PFSK-1 (cell line): ENCODE measurements around the gene ZSCAN16.

ENCODE experiments used
- FOXP2 ChIP-seq: optimal IDR thresholded peaks from 2 replicates; pipeline ENCODE3; 2011; ENCODE audit warnings: borderline replicate concordance, control low read depth, inconsistent platforms; ENCODE audit not compliant: insufficient read depth; ENCODE audit errors: extremely low read length, extremely low read depth
- POLR2AphosphoS5 ChIP-seq: IDR thresholded peaks from 2 replicates; pipeline ENCODE4 v1.6.1; 2012; ENCODE audit warnings: low read depth, mild to moderate bottlenecking, control low read depth, low read length, moderate library complexity
- SIN3A ChIP-seq: IDR thresholded peaks from 2 replicates; pipeline ENCODE4 v1.6.1; 2012; ENCODE audit warnings: mild to moderate bottlenecking, low read length, moderate library complexity, borderline replicate concordance; ENCODE audit not compliant: insufficient read depth
- TAF1 ChIP-seq: IDR thresholded peaks from 2 replicates; pipeline ENCODE4 v1.6.1; 2012; ENCODE audit warnings: low read length, control low read depth, borderline replicate concordance; ENCODE audit not compliant: insufficient read depth
- TF ChIP-seq, protein P1 (sequence below), 2 experiments: IDR thresholded peaks; 2 replicates each; pipeline versions ENCODE4 v1.6.1 to v1.8.0; 2011 to 2012; ENCODE audit warnings: low read depth in 2 of 2, low read length in 2 of 2, control low read depth in 1 of 2, inconsistent platforms in 1 of 2, mild to moderate bottlenecking in 1 of 2, moderate library complexity in 1 of 2; ENCODE audit not compliant: insufficient read depth in 1 of 2

ZSCAN16 gene

DNA sequence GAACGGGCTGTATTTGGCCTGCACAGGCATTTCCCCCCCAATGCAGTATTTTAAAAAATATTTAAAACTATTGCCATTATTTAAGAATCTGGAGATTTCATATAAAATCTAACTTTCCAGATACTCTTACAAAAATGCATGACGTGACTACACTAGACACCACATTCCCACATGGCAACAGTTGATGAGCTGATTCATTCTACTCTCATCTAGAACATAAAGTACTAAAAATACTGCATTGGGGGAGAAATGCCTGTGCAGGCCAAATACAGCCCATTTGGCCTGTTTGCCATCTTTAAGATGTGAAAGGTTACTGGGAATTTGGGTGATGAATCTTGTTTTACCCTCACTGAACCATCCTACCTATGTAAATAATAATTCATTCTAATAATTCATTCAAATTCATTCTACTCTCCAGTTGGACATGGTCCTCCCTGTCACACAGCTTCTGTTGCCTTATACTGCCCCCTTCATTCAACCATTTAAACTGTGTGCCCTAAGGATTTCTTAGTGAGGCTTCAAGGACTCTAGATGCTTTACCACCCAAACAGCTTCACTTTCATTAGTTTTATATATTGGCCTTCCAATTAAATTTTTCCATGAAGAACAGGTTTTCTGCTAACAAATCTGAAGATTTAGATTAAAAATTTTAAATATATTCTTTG, 6.9 kb upstream of the ZSCAN16 start:
- no peak for TF ChIP-seq TAF1
- TF ChIP-seq FOXP2: no peak
- TF ChIP-seq, protein P1, sequence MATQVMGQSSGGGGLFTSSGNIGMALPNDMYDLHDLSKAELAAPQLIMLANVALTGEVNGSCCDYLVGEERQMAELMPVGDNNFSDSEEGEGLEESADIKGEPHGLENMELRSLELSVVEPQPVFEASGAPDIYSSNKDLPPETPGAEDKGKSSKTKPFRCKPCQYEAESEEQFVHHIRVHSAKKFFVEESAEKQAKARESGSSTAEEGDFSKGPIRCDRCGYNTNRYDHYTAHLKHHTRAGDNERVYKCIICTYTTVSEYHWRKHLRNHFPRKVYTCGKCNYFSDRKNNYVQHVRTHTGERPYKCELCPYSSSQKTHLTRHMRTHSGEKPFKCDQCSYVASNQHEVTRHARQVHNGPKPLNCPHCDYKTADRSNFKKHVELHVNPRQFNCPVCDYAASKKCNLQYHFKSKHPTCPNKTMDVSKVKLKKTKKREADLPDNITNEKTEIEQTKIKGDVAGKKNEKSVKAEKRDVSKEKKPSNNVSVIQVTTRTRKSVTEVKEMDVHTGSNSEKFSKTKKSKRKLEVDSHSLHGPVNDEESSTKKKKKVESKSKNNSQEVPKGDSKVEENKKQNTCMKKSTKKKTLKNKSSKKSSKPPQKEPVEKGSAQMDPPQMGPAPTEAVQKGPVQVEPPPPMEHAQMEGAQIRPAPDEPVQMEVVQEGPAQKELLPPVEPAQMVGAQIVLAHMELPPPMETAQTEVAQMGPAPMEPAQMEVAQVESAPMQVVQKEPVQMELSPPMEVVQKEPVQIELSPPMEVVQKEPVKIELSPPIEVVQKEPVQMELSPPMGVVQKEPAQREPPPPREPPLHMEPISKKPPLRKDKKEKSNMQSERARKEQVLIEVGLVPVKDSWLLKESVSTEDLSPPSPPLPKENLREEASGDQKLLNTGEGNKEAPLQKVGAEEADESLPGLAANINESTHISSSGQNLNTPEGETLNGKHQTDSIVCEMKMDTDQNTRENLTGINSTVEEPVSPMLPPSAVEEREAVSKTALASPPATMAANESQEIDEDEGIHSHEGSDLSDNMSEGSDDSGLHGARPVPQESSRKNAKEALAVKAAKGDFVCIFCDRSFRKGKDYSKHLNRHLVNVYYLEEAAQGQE (IDR thresholded peaks at IDR 0.05; ENCODE audit: insufficient read depth in 1 of 2, low read depth in 2 of 2, low read length in 2 of 2): no peak

DNA sequence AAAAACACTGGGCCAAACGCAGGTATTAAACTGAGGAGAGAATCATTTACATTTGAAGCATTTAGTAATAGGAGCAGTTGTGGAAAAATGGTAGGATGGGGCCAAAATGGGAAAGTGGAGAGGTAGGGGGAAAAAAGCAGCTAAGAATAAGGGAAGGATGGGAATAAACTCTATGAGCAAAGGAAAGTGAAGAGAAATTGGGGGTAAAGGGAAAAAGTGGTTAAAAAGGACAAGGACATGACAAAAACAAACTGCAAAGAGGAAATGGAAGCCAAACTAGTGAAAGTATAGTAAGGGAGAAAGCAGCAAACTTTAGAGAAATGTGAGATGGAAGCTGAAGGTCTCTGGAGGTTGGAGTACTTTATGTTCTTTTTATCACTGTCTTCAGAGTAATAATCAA, 6.2 kb upstream of the ZSCAN16 start:
- TF ChIP-seq FOXP2: no peak
- TF ChIP-seq SIN3A: no peak
- TF ChIP-seq, protein P1 (IDR thresholded peaks at IDR 0.05; ENCODE audit: insufficient read depth in 1 of 2, low read depth in 2 of 2, low read length in 2 of 2): no peak
- no peak for TF ChIP-seq TAF1
- TF ChIP-seq POLR2AphosphoS5: no peak

DNA sequence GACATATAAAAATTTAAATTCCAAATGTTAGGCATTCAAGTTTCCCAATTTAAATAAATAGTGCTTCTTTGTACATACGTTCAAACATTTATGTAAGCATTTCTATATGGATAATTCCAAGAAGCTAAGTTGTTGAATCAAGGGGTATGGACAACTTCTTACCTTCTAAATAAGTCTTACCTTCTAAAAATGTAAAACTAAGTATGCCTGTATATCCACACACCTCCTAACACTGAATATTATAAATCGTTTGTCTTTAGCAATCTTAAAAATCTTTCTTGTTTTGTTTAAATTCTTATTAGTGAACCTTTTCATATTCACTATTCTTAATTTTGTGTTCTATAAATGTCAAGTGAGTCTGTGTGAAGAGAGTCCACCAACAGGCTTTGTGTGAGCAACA, 2.5 kb upstream of the ZSCAN16 start:
- no peak for TF ChIP-seq TAF1

DNA sequence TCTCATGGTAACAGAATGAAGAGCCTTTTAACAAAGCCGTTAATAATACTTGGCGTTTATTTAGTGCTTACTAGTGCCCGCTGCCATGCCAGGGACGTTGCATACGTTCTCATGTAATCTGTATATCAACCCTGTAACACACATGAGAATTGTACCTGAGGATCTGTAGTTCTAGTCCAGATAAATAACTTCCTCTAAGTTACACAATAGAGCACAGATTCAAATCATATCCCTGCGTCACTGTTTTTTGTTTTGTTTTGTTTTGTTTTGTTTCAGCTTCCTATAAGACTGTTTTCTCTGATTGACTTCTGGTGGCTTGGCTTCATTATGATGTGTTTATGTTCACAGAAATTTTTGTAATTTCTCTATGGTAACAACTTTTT, 553 bp downstream of the ZSCAN16 start:
- TF ChIP-seq, protein P1 (IDR thresholded peaks at IDR 0.05; ENCODE audit: insufficient read depth in 1 of 2, low read depth in 2 of 2, low read length in 2 of 2): no peak
- TF ChIP-seq FOXP2 (no peak), SIN3A (no peak), POLR2AphosphoS5 (no peak), TAF1 (no peak)

DNA sequence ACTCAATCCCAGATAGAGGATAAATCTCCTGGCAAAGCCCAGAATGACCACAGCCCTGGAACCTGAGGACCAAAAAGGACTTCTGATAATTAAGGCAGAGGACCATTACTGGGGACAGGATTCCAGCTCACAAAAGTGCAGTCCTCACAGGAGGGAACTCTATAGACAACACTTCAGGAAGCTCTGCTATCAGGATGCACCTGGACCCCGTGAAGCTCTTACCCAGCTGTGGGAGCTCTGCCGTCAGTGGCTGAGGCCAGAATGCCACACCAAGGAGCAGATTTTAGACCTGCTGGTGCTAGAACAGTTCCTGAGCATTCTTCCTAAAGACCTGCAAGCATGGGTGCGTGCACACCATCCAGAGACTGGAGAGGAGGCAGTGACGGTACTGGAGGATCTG, 992 bp downstream of the ZSCAN16 start:
- TF ChIP-seq SIN3A (no peak), TAF1 (no peak), FOXP2 (no peak), POLR2AphosphoS5 (no peak)
- TF ChIP-seq, protein P1 (IDR thresholded peaks at IDR 0.05; ENCODE audit: insufficient read depth in 1 of 2, low read depth in 2 of 2, low read length in 2 of 2): no peak
